Ascending aorta (tissue), 2 donors: ENCODE data around the gene C1orf87. TPM values are rescaled to one million over a fixed set of nuclear protein-coding genes. Genes with fewer than 3 reads are reported as not detected.

Source experiments
- DNase-seq, 2 donors: peaks; one replicate each; pipeline ENCODE4 v3.0.0-alpha.2; 2019; ENCODE audit warnings: low spot score in 2 of 2
- H3K27ac ChIP-seq, 2 donors: fragments of 200-600 bp; sonication (generic); one replicate each; pipeline ENCODE4 v1.5.1; 2016 to 2017; ENCODE audit warnings: mild to moderate bottlenecking in 1 of 2
- H3K27me3 ChIP-seq: fragments of 200-600 bp; sonication (generic); one replicate; pipeline ENCODE4 v1.5.1; 2017
- H3K36me3 ChIP-seq, 2 donors: fragments of 200-600 bp; sonication (generic); one replicate each; pipeline ENCODE4 v1.5.1; 2016
- H3K4me1 ChIP-seq, 2 donors: fragments of 200-600 bp; sonication (generic); one replicate each; pipeline ENCODE4 v1.5.1; 2016 to 2017; ENCODE audit warnings: mild to moderate bottlenecking in 1 of 2
- H3K4me3 ChIP-seq, 2 donors: fragments of 200-600 bp; sonication (generic); one replicate each; pipeline ENCODE4 v1.5.1; 2016 to 2017; ENCODE audit warnings: mild to moderate bottlenecking in 1 of 2
- H3K9me3 ChIP-seq, 2 donors: fragments of 200-600 bp; sonication (generic); one replicate each; pipeline ENCODE4 v1.5.1; 2016
- CTCF ChIP-seq, 3 experiments: fragments of 200-600 bp in 2 of 3; fragments of 450-650 bp in 1 of 3; sonication (generic) in 2 of 3; IDR thresholded peaks; one replicate each; pipeline ENCODE4 v1.5.1; 2016 to 2019; ENCODE audit warnings: antibody characterized with exemption in 3 of 3, mild to moderate bottlenecking in 1 of 3, moderate library complexity in 1 of 3
- intact Hi-C: fragments of 100-400 bp; cut with DNase I; formaldehyde crosslinking; loops from one replicate; pipeline ENCODE4 v1.15.1; 2023
- total RNA-seq: library from RNA; depleted of rRNA; stranded (reverse); fragments of >200 nt; gene quantifications from one replicate; pipeline ENCODE4 v1.1.0, GENCODE V29; 2016

C1orf87 gene
- total RNA-seq, 1 donor from 2014 or later: not detected

GRCh38 chr1:60034999-60035398 lies 38.6 kb downstream of the C1orf87 start:
- intact Hi-C loops: no loop called here
- DNase-seq: no peak
- no peak for TF ChIP-seq CTCF (IDR thresholded peaks at IDR 0.05)
- Histone ChIP-seq H3K27ac (no peak overlapping the region), H3K27me3 (no peaks in the 10 kb centered on the region), H3K36me3 (no peaks in the 10 kb centered on the region), H3K4me1 (no peaks in the 10 kb centered on the region), H3K4me3 (no peak overlapping the region), H3K9me3 (no peaks in the 10 kb centered on the region)

- no peak for TF ChIP-seq CTCF (IDR thresholded peaks at IDR 0.05)
- H3K9me3 ChIP-seq: no peaks in the 10 kb centered on the region
- no peak overlapping the region for H3K27ac ChIP-seq
- no peaks in the 10 kb centered on the region for H3K36me3 ChIP-seq
- H3K4me3 ChIP-seq: no peak overlapping the region
- DNase-seq: no peak
- no peaks in the 10 kb centered on the region for H3K4me1 ChIP-seq
- H3K27me3 ChIP-seq: no peaks in the 10 kb centered on the region
- intact Hi-C loops: no loop called here
Observed at GRCh38 chr1:60033066-60033465, 40.5 kb downstream of the C1orf87 start.

GRCh38 chr1:60031146-60031545 lies 42.4 kb downstream of the C1orf87 start:
- H3K4me3 ChIP-seq: no peak overlapping the region
- DNase-seq: no peak
- intact Hi-C loops: no loop called here
- no peak overlapping the region for H3K27ac ChIP-seq
- no peaks in the 10 kb centered on the region for H3K9me3 ChIP-seq
- TF ChIP-seq CTCF (IDR thresholded peaks at IDR 0.05): no peak
- H3K36me3 ChIP-seq: no peaks in the 10 kb centered on the region
- no peaks in the 10 kb centered on the region for H3K27me3 ChIP-seq
- no peaks in the 10 kb centered on the region for H3K4me1 ChIP-seq

GRCh38 chr1:60025552-60025951 lies 48.0 kb downstream of the C1orf87 start:
- H3K36me3 ChIP-seq: no peaks in the 10 kb centered on the region
- intact Hi-C loops: no loop called here
- no peak overlapping the region for H3K27ac ChIP-seq
- no peak overlapping the region for H3K4me3 ChIP-seq
- no peaks in the 10 kb centered on the region for H3K4me1 ChIP-seq
- no peak for TF ChIP-seq CTCF (IDR thresholded peaks at IDR 0.05)
- DNase-seq: no peak
- no peaks in the 10 kb centered on the region for H3K27me3 ChIP-seq
- H3K9me3 ChIP-seq: no peaks in the 10 kb centered on the region

- Histone ChIP-seq H3K27me3 (no peaks in the 10 kb centered on the region), H3K9me3 (peaks cover 3 to 11% of the 10 kb centered on the region in 2 donors), H3K4me1 (no peaks in the 10 kb centered on the region), H3K27ac (no peak overlapping the region), H3K4me3 (no peak overlapping the region), H3K36me3 (no peaks in the 10 kb centered on the region)
- intact Hi-C loops: no loop called here
- DNase-seq: no peak
- no peak for TF ChIP-seq CTCF (IDR thresholded peaks at IDR 0.05)
Observed at GRCh38 chr1:60017508-60018205, 55.9 kb downstream of the C1orf87 start.
